Transverse colon (tissue), 4 donors: ENCODE data around the gene GMDS.

Experiments used
- CTCF ChIP-seq, 5 experiments: fragments of 200-600 bp in 3 of 5; fragments of 450-650 bp in 2 of 5; sonication (generic) in 3 of 5; IDR thresholded peaks; 1 replicate in 2 of 5; 2 replicates in 3 of 5; pipeline ENCODE4 v1.5.1; 2016 to 2017; ENCODE audit warnings: antibody characterized with exemption in 5 of 5, inconsistent platforms in 3 of 5, mild to moderate bottlenecking in 2 of 5, moderate library complexity in 1 of 5
- POLR2A ChIP-seq: fragments of 450-650 bp; IDR thresholded peaks from one replicate; pipeline ENCODE4 v1.6.1; 2016; ENCODE audit warnings: antibody characterized with exemption, mild to moderate bottlenecking, moderate library complexity
- POLR2AphosphoS5 ChIP-seq, 3 donors: sonication (generic); formaldehyde crosslinking; IDR thresholded peaks; one replicate each; pipeline ENCODE4 v1.6.1; 2016; ENCODE audit warnings: antibody characterized with exemption in 3 of 3

- TF ChIP-seq CTCF (IDR thresholded peaks at IDR 0.05) (no peak), POLR2AphosphoS5 (IDR thresholded peaks at IDR 0.05) (no peak), POLR2A (no peak)
Observed at GRCh38 chr6:2166717-2167116, 78.7 kb downstream of the GMDS start.
